KOPT-K1 (cell line): ENCODE data around the gene EXOC3.
"Not testable (repeated sequence)": the region's sequence is repeated elsewhere in the genome, so short reads cannot be mapped to it uniquely, and the experiment has no call there.

Source experiments
- H3K27ac ChIP-seq: fragments of 200-600 bp; sonication (generic); 2 replicates; pipeline ENCODE4 v1.5.1; 2016; ENCODE audit warnings: antibody characterized with exemption, mild to moderate bottlenecking, low read depth, low read length; ENCODE audit not compliant: poor library complexity, severe bottlenecking
- H3K36me3 ChIP-seq: fragments of 200-600 bp; sonication (generic); 2 replicates; pipeline ENCODE4 v1.5.1; 2017; ENCODE audit warnings: antibody characterized with exemption, mild to moderate bottlenecking, low read length, moderate library complexity; ENCODE audit not compliant: insufficient read depth
- H3K9me3 ChIP-seq: fragments of 200-600 bp; sonication (generic); 2 replicates; pipeline ENCODE4 v1.5.1; 2017; ENCODE audit warnings: antibody characterized with exemption, low read length, mild to moderate bottlenecking; ENCODE audit not compliant: insufficient read depth, poor library complexity, severe bottlenecking

The EXOC3 gene

DNA sequence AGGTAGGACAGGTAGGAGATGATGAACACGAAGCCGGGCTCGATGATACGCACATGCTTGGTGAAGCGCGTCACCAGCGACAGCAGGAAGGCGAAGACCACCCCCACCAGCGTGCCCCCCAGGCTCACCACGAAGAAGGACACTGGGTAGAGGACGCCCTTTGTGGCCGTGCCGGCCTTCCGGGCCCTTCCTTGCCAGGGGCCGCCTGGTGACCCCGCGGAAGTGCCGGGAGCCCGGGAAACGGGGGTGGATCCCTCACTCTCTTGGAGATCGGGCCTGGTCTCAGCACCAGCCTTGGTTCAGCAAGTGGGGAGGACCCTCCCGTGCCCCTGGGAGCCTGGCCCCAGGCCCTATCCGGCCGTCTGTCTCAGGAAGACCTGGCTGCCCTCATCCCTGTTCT lies 41.6 kb downstream of the EXOC3 start:
- H3K36me3 ChIP-seq: no peaks in the 10 kb centered on the region
- H3K27ac ChIP-seq: no peak overlapping the region

GRCh38 chr5:485113-485945 lies 42.4 kb downstream of the EXOC3 start:
- Histone ChIP-seq H3K27ac (no peak overlapping the region), H3K9me3 (no peaks in the 10 kb centered on the region), H3K36me3 (no peaks in the 10 kb centered on the region)

More for the DNA sequence above, 41.6 kb downstream of the EXOC3 start:
- no peaks in the 10 kb centered on the region for H3K9me3 ChIP-seq

DNA sequence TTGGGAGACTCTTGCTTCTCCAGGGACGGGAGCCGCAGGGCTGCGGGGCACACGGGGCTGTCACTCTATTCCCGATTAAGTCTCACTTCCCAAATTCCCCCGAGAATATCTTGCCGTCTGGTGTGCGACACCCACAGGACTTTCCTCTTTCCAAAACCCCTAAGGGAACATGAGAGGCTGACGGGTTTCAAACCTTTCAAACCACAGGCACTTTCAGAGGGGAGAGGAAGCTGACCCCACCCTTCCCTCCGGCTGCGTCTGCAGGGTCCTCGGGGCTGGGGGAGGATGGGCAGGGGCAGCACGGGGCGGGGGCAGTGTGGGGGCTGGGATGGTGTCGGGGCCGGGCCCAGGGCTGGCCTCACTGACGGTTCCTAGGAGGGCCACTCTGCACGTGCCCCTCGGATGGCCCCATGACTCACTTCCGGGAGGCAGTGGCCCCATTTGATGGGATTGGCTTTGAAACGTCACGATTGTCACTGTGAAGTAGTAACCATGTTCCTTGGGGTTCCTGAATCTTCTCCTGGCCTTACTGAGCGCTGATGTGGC lies 43.0 kb downstream of the EXOC3 start:
- Histone ChIP-seq H3K36me3 (no peaks in the 10 kb centered on the region), H3K9me3 (no peaks in the 10 kb centered on the region), H3K27ac (no peak overlapping the region)

- H3K27ac ChIP-seq, H3K36me3 ChIP-seq, H3K9me3 ChIP-seq: not testable (repeated sequence)
Observed at GRCh38 chr5:486597-486996, 43.6 kb downstream of the EXOC3 start.

GRCh38 chr5:488241-488640 lies 45.3 kb downstream of the EXOC3 start:
- no peak overlapping the region for H3K27ac ChIP-seq
- H3K9me3 ChIP-seq: no peaks in the 10 kb centered on the region
- no peaks in the 10 kb centered on the region for H3K36me3 ChIP-seq

- Histone ChIP-seq H3K36me3 (no peaks in the 10 kb centered on the region), H3K9me3 (no peaks in the 10 kb centered on the region), H3K27ac (no peak overlapping the region)
Observed at GRCh38 chr5:488744-489688, 46.0 kb downstream of the EXOC3 start.

GRCh38 chr5:489689-490080 lies 46.7 kb downstream of the EXOC3 start:
- Histone ChIP-seq H3K9me3 (no peaks in the 10 kb centered on the region), H3K36me3 (no peaks in the 10 kb centered on the region), H3K27ac (no peak overlapping the region)

DNA sequence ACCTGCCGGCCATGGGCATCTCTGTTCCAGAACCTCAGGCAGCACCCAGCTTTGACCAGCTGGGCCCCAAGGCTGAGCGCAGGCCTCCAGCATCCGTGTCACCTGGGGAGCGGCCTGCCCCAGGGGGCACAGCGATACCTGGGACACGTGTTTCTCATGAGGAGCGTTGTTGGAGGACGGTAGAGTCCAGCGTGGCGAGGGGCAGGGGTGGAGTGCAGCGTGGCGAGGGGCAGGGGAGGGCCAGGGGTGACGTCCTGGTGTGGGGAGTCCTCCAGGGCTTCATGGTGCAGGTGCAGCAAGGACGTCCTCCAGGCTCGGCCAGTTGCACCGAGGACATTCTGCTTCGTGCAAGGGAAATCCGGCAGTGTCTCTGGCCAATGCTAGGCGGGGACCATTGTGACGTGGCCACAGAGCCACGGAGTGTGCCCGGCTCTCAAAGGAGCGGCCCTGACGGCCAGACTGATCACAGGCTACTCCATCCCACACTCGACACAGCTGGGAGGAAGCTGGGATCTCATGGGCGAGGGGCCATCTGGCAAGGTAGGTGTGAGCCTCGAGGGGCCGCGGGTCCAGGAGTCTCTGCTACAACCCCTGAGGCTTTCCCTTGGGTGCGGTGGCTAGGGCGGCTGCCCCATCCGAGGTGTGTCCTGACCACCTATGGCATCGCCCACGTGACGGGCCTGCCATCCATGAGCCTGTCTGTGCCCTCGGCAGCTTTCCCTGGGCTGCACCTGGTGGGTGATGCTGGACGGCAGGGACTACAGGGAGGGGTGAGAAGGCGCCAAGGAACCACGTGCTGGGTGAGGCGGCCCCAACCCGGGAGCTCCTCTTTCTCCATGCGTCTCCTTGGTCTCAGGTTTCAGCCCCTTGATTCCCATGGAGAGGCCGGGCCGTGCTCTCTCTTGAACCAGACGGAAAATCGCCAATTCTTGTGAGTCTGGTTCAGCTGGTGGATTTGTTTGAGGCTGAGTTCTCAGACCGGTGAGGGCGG lies 47.4 kb downstream of the EXOC3 start:
- Histone ChIP-seq H3K27ac (no peak overlapping the region), H3K9me3 (no peaks in the 10 kb centered on the region), H3K36me3 (no peaks in the 10 kb centered on the region)

DNA sequence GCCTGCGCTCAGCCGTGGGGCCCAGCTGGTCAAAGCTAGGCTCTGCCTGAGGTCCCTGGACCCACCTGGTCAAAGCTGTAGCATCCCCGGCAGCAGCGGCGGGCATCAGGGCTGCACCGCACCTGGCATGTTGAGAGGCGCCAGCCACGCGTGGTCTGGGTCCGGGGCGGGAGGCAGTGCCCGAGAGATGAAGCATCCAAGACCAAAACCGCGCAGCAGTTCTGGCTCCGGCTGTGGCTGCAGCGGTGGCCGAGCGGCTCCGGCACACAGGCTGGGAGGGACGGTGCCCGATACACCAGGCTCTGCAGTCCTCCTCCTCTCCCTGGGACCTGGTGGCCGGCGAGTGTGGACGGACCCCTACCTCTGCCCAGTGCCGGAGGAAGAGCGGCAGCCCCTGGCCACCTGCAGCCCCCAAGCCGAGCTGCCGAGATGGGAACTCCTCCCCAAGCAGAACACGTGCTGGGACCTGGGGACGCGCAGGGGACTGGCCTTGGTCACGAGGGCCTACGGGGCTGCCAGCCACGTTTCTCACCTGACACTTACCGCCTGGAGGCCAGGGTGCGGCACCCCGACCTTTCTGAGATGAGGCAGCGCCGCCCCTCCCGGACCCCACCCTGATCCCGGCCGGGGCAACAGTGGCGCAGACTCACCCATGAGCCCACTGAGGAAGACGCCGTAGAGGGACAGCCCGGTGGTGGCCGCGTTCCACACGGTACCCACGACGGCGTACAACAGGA lies 48.3 kb downstream of the EXOC3 start:
- Histone ChIP-seq H3K27ac (no peak overlapping the region), H3K36me3 (no peaks in the 10 kb centered on the region), H3K9me3 (no peaks in the 10 kb centered on the region)

GRCh38 chr5:491856-492155 lies 48.8 kb downstream of the EXOC3 start:
- H3K36me3 ChIP-seq: no peaks in the 10 kb centered on the region
- H3K27ac ChIP-seq: no peak overlapping the region
- no peaks in the 10 kb centered on the region for H3K9me3 ChIP-seq

DNA sequence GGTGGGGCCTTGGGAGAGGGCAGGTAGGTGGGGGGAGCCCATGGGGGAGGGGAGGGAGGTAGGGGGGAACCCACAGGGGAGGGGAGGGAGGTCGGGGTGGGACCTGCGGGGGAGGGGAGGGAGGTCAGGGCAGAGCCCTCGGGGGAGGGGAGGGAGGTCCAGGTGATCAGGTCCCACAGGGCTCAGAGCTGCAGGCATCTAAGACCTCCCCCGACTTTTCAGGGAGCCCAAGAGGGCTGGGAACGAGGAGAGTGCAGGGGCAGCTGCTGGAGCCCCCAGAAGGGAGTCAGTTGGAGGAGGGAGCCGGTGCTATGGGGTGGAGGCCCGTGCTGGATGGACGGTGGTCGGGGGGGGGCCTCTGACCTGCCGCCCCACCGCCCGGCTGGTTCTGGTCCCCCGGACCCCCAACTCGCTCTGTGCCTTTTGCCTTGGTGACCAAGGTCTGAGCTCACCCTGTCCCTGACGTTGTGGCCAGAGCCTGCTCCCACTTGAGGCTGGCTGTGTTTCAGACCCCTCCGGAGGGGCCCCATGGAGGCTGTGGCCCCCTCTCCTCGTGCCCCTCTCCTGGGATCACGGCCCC lies 49.4 kb downstream of the EXOC3 start:
- H3K27ac ChIP-seq: no peak overlapping the region
- H3K9me3 ChIP-seq: no peaks in the 10 kb centered on the region
- H3K36me3 ChIP-seq: no peaks in the 10 kb centered on the region

- H3K27ac ChIP-seq: no peak overlapping the region
- H3K9me3 ChIP-seq: no peaks in the 10 kb centered on the region
- no peaks in the 10 kb centered on the region for H3K36me3 ChIP-seq
Observed at GRCh38 chr5:493119-493701, 50.2 kb downstream of the EXOC3 start.

- Histone ChIP-seq H3K36me3 (no peaks in the 10 kb centered on the region), H3K9me3 (no peaks in the 10 kb centered on the region), H3K27ac (no peak overlapping the region)
Observed at GRCh38 chr5:493758-494157, 50.8 kb downstream of the EXOC3 start.
